Activated naive CD4-positive, alpha-beta T cell treated with anti-CD3 and anti-CD28 coated beads, Interleukin-2, amount 50 U/mL, for 72 hours (primary cell): ENCODE measurements around the gene RNF145. TPM values are rescaled to one million over a fixed set of nuclear protein-coding genes. Genes with fewer than 3 reads are reported as not detected.
"Not testable (repeated sequence)": the region's sequence is repeated elsewhere in the genome, so short reads cannot be mapped to it uniquely, and the experiment has no call there.

ENCODE experiments used
- ATAC-seq, 2 donors: fragments of 150-1000 bp; cut with Tn5 transposase; 2 replicates each; pipeline ENCODE4 v1.10.0; 2021; ENCODE audit warnings: mild to moderate bottlenecking in 2 of 2, moderate library complexity in 2 of 2
- DNase-seq, 2 donors: peaks; one replicate each; pipeline ENCODE4 v3.0.0; 2021 to 2022; ENCODE audit warnings: low spot score in 2 of 2
- H3K27ac Mint-ChIP-seq, 2 donors: one replicate each; pipeline ENCODE4 v1.8.0; 2022; ENCODE audit warnings: mild to moderate bottlenecking in 2 of 2, mixed read lengths in 2 of 2
- H3K36me3 Mint-ChIP-seq, 2 donors: one replicate each; pipeline ENCODE4 v1.8.0; 2022; ENCODE audit warnings: mixed read lengths in 2 of 2
- H3K9me3 Mint-ChIP-seq, 2 donors: one replicate each; pipeline ENCODE4 v1.8.0; 2022; ENCODE audit warnings: mixed read lengths in 2 of 2
- total RNA-seq, 2 donors: library from RNA; stranded (reverse); gene quantifications; one replicate each; pipeline ENCODE4 v1.2.3, GENCODE V29; 2022

The RNF145 gene
- total RNA-seq, 2 donors from 2014 or later = 56.2 to 73.0 TPM

GRCh38 chr5:159156426-159157238, 52.7 kb downstream of the RNF145 start:
- DNase-seq (peak in 1 of 2 donors; percentile 44), ATAC-seq (peak; percentile 67 to 78)
- no peaks in the 10 kb centered on the region for H3K9me3 Mint-ChIP-seq
- peaks cover 6 to 29% of the 10 kb centered on the region in 2 donors for H3K36me3 Mint-ChIP-seq
- H3K27ac Mint-ChIP-seq = no peak overlapping the region

- DNase-seq (no peak), ATAC-seq (no peak)
- Mint-ChIP-seq H3K36me3 (peaks cover 6 to 22% of the 10 kb centered on the region in 2 donors), H3K9me3 (no peaks in the 10 kb centered on the region), H3K27ac (no peak overlapping the region)
These were observed 53.4 kb downstream of the RNF145 start for GRCh38 chr5:159155960-159156359.

GRCh38 chr5:159152876-159153275, 56.5 kb downstream of the RNF145 start:
- no peaks in the 10 kb centered on the region for H3K36me3 Mint-ChIP-seq
- H3K27ac Mint-ChIP-seq = no peak overlapping the region
- no peak for ATAC-seq
- no peaks in the 10 kb centered on the region for H3K9me3 Mint-ChIP-seq
- no peak for DNase-seq

GRCh38 chr5:159149085-159149484, 60.3 kb downstream of the RNF145 start:
- Mint-ChIP-seq H3K9me3 (peaks cover 3 to 4% of the 10 kb centered on the region in 2 donors), H3K27ac (no peak overlapping the region), H3K36me3 (no peaks in the 10 kb centered on the region)
- DNase-seq = no peak
- peak in 1 of 2 donors; percentile 34 for ATAC-seq

- no peak overlapping the region for H3K27ac Mint-ChIP-seq
- DNase-seq = no peak
- H3K36me3 Mint-ChIP-seq = no peaks in the 10 kb centered on the region
- H3K9me3 Mint-ChIP-seq = peaks cover 3 to 4% of the 10 kb centered on the region in 2 donors
- no peak for ATAC-seq
These were observed 61.4 kb downstream of the RNF145 start for GRCh38 chr5:159147976-159148375.

GRCh38 chr5:159146839-159147238, 62.5 kb downstream of the RNF145 start:
- DNase-seq = no peak
- no peak for ATAC-seq
- Mint-ChIP-seq H3K27ac (no peak overlapping the region), H3K36me3 (no peaks in the 10 kb centered on the region), H3K9me3 (peaks cover 3 to 4% of the 10 kb centered on the region in 2 donors)

- H3K27ac Mint-ChIP-seq, ATAC-seq, H3K9me3 Mint-ChIP-seq, H3K36me3 Mint-ChIP-seq, DNase-seq: not testable (repeated sequence)
These were observed 64.2 kb downstream of the RNF145 start for GRCh38 chr5:159145160-159145559.

- ATAC-seq (no peak), DNase-seq (no peak)
- Mint-ChIP-seq H3K9me3 (peaks cover 2 to 7% of the 10 kb centered on the region in 2 donors), H3K36me3 (no peaks in the 10 kb centered on the region), H3K27ac (no peak overlapping the region)
These were observed 69.6 kb downstream of the RNF145 start for GRCh38 chr5:159139802-159140201.

GRCh38 chr5:159135896-159136531, 73.3 kb downstream of the RNF145 start:
- H3K9me3 Mint-ChIP-seq = peaks cover 0 to 5% of the 10 kb centered on the region in 2 donors
- no peaks in the 10 kb centered on the region for H3K36me3 Mint-ChIP-seq
- ATAC-seq (no peak), DNase-seq (no peak)
- no peak overlapping the region for H3K27ac Mint-ChIP-seq

GRCh38 chr5:159133041-159133741, 76.2 kb downstream of the RNF145 start:
- H3K9me3 Mint-ChIP-seq = no peaks in the 10 kb centered on the region
- H3K27ac Mint-ChIP-seq = no peak overlapping the region
- ATAC-seq (peak; percentile 13 to 43), DNase-seq (no peak)
- H3K36me3 Mint-ChIP-seq = no peaks in the 10 kb centered on the region

GRCh38 chr5:159132429-159133040, 76.8 kb downstream of the RNF145 start:
- no peaks in the 10 kb centered on the region for H3K9me3 Mint-ChIP-seq
- H3K27ac Mint-ChIP-seq = no peak overlapping the region
- H3K36me3 Mint-ChIP-seq = no peaks in the 10 kb centered on the region
- DNase-seq (no peak), ATAC-seq (no peak)

GRCh38 chr5:159131951-159132350, 77.4 kb downstream of the RNF145 start:
- no peaks in the 10 kb centered on the region for H3K9me3 Mint-ChIP-seq
- no peaks in the 10 kb centered on the region for H3K36me3 Mint-ChIP-seq
- H3K27ac Mint-ChIP-seq = no peak overlapping the region
- no peak for ATAC-seq
- no peak for DNase-seq

GRCh38 chr5:159130871-159131270, 78.5 kb downstream of the RNF145 start:
- Mint-ChIP-seq H3K36me3 (peaks cover 0 to 1% of the 10 kb centered on the region in 2 donors), H3K27ac (no peak overlapping the region), H3K9me3 (peaks cover under 1% of the 10 kb centered on the region in 2 donors)
- ATAC-seq (no peak), DNase-seq (no peak)

GRCh38 chr5:159128070-159128541, 81.2 kb downstream of the RNF145 start:
- peaks cover 5 to 19% of the 10 kb centered on the region in 2 donors for H3K9me3 Mint-ChIP-seq
- peaks cover 0 to 12% of the 10 kb centered on the region in 2 donors for H3K36me3 Mint-ChIP-seq
- peak in 1 of 2 donors; percentile 22 for ATAC-seq
- no peak for DNase-seq
- H3K27ac Mint-ChIP-seq = peak overlapping the region in 1 of 2 donors; percentile 23

- Mint-ChIP-seq H3K9me3 (peaks cover 10 to 33% of the 10 kb centered on the region in 2 donors), H3K27ac (no peak overlapping the region), H3K36me3 (peaks cover 9 to 30% of the 10 kb centered on the region in 2 donors)
- no peak for DNase-seq
- ATAC-seq = peak; percentile 36 to 91
These were observed 85.7 kb downstream of the RNF145 start for GRCh38 chr5:159123700-159124099.

- peaks cover 9 to 30% of the 10 kb centered on the region in 2 donors for H3K36me3 Mint-ChIP-seq
- peaks cover 14 to 36% of the 10 kb centered on the region in 2 donors for H3K9me3 Mint-ChIP-seq
- H3K27ac Mint-ChIP-seq = no peak overlapping the region
- no peak for ATAC-seq
- DNase-seq = no peak
These were observed 86.2 kb downstream of the RNF145 start for GRCh38 chr5:159123189-159123588.
